IgD-negative memory B cell (primary cell): ENCODE results near the gene FAM9B. TPM values are rescaled to one million over a fixed set of nuclear protein-coding genes. Genes with fewer than 3 reads are reported as not detected.
A peak's percentile ranks its signal among the peaks of the same experiment; 100 is the strongest.
"Not testable (repeated sequence)": the region's sequence is repeated elsewhere in the genome, so short reads cannot be mapped to it uniquely, and the experiment has no call there.

ENCODE experiments used
- H3K27ac Mint-ChIP-seq, 3 donors: one replicate each; pipeline ENCODE4 v1.8.0; 2020 to 2022; ENCODE audit warnings: mild to moderate bottlenecking in 3 of 3, mixed read lengths in 3 of 3, moderate library complexity in 1 of 3
- H3K27me3 Mint-ChIP-seq: one replicate; pipeline ENCODE4 v1.8.0; 2021; ENCODE audit warnings: mixed read lengths
- H3K36me3 Mint-ChIP-seq: one replicate; pipeline ENCODE4 v1.8.0; 2020; ENCODE audit warnings: mild to moderate bottlenecking, mixed read lengths
- H3K4me1 Mint-ChIP-seq, 3 donors: one replicate each; pipeline ENCODE4 v1.8.0; 2020 to 2022; ENCODE audit warnings: mixed read lengths in 3 of 3, mild to moderate bottlenecking in 1 of 3
- H3K4me3 Mint-ChIP-seq, 4 donors: one replicate each; pipeline ENCODE4 v1.8.0; 2020 to 2022; ENCODE audit warnings: mild to moderate bottlenecking in 4 of 4, mixed read lengths in 4 of 4, moderate library complexity in 3 of 4
- H3K9me3 Mint-ChIP-seq, 3 donors: one replicate each; pipeline ENCODE4 v1.8.0; 2020 to 2021; ENCODE audit warnings: mixed read lengths in 3 of 3, mild to moderate bottlenecking in 1 of 3
- polyA plus RNA-seq: library from polyadenylated mRNA; unstranded; fragments of 300-500 nt; fragmentation: Illumina TruSeq; gene quantifications from one replicate; pipeline ENCODE4 v1.2.3, GENCODE V29; 2021

FAM9B gene
- polyA plus RNA-seq, 1 donor from 2014 or later = not detected

GRCh38 chrX:9023293-9023692 lies 10.6 kb downstream of the FAM9B start:
- Mint-ChIP-seq H3K4me3 (no peak overlapping the region), H3K27ac (no peak overlapping the region), H3K9me3 (no peaks in the 10 kb centered on the region), H3K27me3 (no peaks in the 10 kb centered on the region), H3K36me3 (no peaks in the 10 kb centered on the region), H3K4me1 (no peaks in the 10 kb centered on the region)

- Mint-ChIP-seq H3K27ac (no peak overlapping the region), H3K36me3 (no peaks in the 10 kb centered on the region), H3K4me3 (no peak overlapping the region), H3K4me1 (no peaks in the 10 kb centered on the region), H3K27me3 (no peaks in the 10 kb centered on the region), H3K9me3 (peaks cover 0 to 2% (median 0%) of the 10 kb centered on the region in 3 donors)
Observed at GRCh38 chrX:9019151-9019550, 14.8 kb downstream of the FAM9B start.

- not testable (repeated sequence) for H3K4me3 Mint-ChIP-seq, H3K9me3 Mint-ChIP-seq, H3K4me1 Mint-ChIP-seq, H3K36me3 Mint-ChIP-seq, H3K27ac Mint-ChIP-seq, H3K27me3 Mint-ChIP-seq
Observed at GRCh38 chrX:9018332-9018731, 15.6 kb downstream of the FAM9B start.

- H3K27me3 Mint-ChIP-seq = peaks cover 1% of the 10 kb centered on the region
- no peak overlapping the region for H3K4me3 Mint-ChIP-seq
- H3K27ac Mint-ChIP-seq = peak overlapping the region in 1 of 3 donors; percentile 81
- peaks cover 0 to 9% (median 4%) of the 10 kb centered on the region in 3 donors for H3K4me1 Mint-ChIP-seq
- peaks cover 0 to 4% (median 0%) of the 10 kb centered on the region in 3 donors for H3K9me3 Mint-ChIP-seq
- peaks cover 2% of the 10 kb centered on the region for H3K36me3 Mint-ChIP-seq
Observed at GRCh38 chrX:9003041-9003440, 30.9 kb downstream of the FAM9B start.

- H3K36me3 Mint-ChIP-seq = no peaks in the 10 kb centered on the region
- no peak overlapping the region for H3K27ac Mint-ChIP-seq
- H3K9me3 Mint-ChIP-seq = no peaks in the 10 kb centered on the region
- H3K27me3 Mint-ChIP-seq = peaks cover 3% of the 10 kb centered on the region
- peak overlapping the region in 1 of 4 donors; percentile 1 for H3K4me3 Mint-ChIP-seq
- peaks cover 0 to 3% (median 2%) of the 10 kb centered on the region in 3 donors for H3K4me1 Mint-ChIP-seq
Observed at GRCh38 chrX:8988446-8988845, 45.5 kb downstream of the FAM9B start.

- H3K9me3 Mint-ChIP-seq = no peaks in the 10 kb centered on the region
- no peaks in the 10 kb centered on the region for H3K36me3 Mint-ChIP-seq
- H3K27ac Mint-ChIP-seq = peak overlapping the region in 2 of 3 donors; percentile 87 to 88
- H3K4me1 Mint-ChIP-seq = peaks cover 0 to 3% (median 2%) of the 10 kb centered on the region in 3 donors
- peaks cover 3% of the 10 kb centered on the region for H3K27me3 Mint-ChIP-seq
- no peak overlapping the region for H3K4me3 Mint-ChIP-seq
Observed at GRCh38 chrX:8987672-8988250, 46.2 kb downstream of the FAM9B start.

GRCh38 chrX:8984231-8984630 lies 49.7 kb downstream of the FAM9B start:
- H3K4me1 Mint-ChIP-seq = peaks cover 0 to 3% (median 2%) of the 10 kb centered on the region in 3 donors
- H3K4me3 Mint-ChIP-seq = no peak overlapping the region
- no peak overlapping the region for H3K27ac Mint-ChIP-seq
- peaks cover 0 to 4% (median 0%) of the 10 kb centered on the region in 3 donors for H3K9me3 Mint-ChIP-seq
- H3K27me3 Mint-ChIP-seq = peaks cover 3% of the 10 kb centered on the region
- H3K36me3 Mint-ChIP-seq = no peaks in the 10 kb centered on the region

- H3K27ac Mint-ChIP-seq = no peak overlapping the region
Observed at GRCh38 chrX:8981723-8982122, 52.2 kb downstream of the FAM9B start.

GRCh38 chrX:8980756-8981155 lies 53.2 kb downstream of the FAM9B start:
- peaks cover 6% of the 10 kb centered on the region for H3K27me3 Mint-ChIP-seq

More at GRCh38 chrX:8981723-8982122, 52.2 kb downstream of the FAM9B start:
- H3K9me3 Mint-ChIP-seq = peaks cover 0 to 6% (median 1%) of the 10 kb centered on the region in 3 donors
- H3K27me3 Mint-ChIP-seq = peaks cover 6% of the 10 kb centered on the region
- H3K36me3 Mint-ChIP-seq = no peaks in the 10 kb centered on the region
- H3K4me3 Mint-ChIP-seq = no peak overlapping the region
- H3K4me1 Mint-ChIP-seq = peaks cover 0 to 2% (median 0%) of the 10 kb centered on the region in 3 donors

More at GRCh38 chrX:8980756-8981155, 53.2 kb downstream of the FAM9B start:
- Mint-ChIP-seq H3K4me3 (peak overlapping the region in 1 of 4 donors; percentile 45), H3K4me1 (no peaks in the 10 kb centered on the region), H3K27ac (no peak overlapping the region), H3K36me3 (no peaks in the 10 kb centered on the region), H3K9me3 (peaks cover 0 to 6% (median 1%) of the 10 kb centered on the region in 3 donors)

Other genes starting within 250 kb of the FAM9B start
- gene FAM9A, start 232.7 kb downstream of the FAM9B start, polyA plus RNA-seq = not detected